ENCODE measurements around the gene THAP9.

DNA sequence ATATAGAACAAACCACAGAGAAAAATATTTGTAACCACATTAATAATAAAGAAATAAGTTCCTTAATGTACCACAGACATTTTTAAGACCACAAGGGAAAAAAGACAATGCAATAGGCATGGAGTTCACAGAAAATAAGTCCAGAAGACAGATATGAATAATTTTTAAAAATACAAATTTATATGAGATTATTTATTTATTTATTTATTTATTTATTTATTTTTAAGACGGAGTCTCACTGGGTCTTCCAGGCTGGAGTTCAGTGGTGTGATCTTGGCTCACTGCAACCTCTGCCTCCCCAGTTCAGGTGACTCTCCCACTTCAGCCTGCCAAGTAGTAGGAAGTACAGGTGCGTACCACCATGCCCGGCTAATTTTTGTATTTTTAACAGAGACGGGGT, 53.7 kb downstream of the THAP9 start:
- TF ChIP-seq BHLHE40 (IDR thresholded peaks at IDR 0.05; ENCODE audit: borderline replicate concordance) (no peak), SP1 (IDR thresholded peaks at IDR 0.05) (no peak), FOXM1 (IDR thresholded peaks at IDR 0.05; ENCODE audit: borderline replicate concordance) (no peak), FOXK2 (IDR thresholded peaks at IDR 0.05) (no peak), TARDBP (IDR thresholded peaks at IDR 0.05) (no peak), L3MBTL2 (conservative IDR thresholded peaks at IDR 0.05) (no peak), LEF1 (IDR thresholded peaks at IDR 0.05; ENCODE audit: borderline replicate concordance) (no peak), ARNT (IDR thresholded peaks at IDR 0.05) (no peak)
- TF ChIP-seq, protein P1, sequence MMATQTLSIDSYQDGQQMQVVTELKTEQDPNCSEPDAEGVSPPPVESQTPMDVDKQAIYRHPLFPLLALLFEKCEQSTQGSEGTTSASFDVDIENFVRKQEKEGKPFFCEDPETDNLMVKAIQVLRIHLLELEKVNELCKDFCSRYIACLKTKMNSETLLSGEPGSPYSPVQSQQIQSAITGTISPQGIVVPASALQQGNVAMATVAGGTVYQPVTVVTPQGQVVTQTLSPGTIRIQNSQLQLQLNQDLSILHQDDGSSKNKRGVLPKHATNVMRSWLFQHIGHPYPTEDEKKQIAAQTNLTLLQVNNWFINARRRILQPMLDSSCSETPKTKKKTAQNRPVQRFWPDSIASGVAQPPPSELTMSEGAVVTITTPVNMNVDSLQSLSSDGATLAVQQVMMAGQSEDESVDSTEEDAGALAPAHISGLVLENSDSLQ (IDR thresholded peaks at IDR 0.05), result no peak
